NAMALWA (cell line): ENCODE data around the gene LAMTOR1.

Experiments
- DNase-seq: peaks from one replicate; pipeline ENCODE4 v3.0.0-alpha.2; 2015; ENCODE audit warnings: low spot score

The LAMTOR1 gene

DNA sequence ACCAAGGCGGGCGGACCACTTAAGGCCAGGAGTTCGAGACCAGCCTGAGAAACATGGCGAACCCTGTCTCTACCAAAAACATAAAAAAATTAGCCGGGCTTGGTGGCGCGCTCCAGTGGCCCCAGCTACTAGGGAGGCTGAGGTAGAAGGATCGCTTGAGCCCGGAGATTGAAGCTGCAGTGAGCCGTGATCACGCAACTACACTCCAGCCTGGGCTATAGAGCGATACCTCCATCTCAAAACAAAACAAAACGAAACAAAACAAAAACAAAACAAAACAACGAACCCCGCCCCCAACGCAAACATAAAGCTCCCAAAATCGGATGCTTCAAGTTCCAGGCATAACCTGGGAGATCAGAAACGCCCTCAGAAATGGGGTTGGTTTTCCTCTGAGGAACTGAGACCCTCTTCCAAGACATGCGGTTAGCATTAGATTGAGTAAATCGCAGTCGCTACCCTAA is 21.9 kb downstream of the LAMTOR1 start:
- no peak for DNase-seq

DNA sequence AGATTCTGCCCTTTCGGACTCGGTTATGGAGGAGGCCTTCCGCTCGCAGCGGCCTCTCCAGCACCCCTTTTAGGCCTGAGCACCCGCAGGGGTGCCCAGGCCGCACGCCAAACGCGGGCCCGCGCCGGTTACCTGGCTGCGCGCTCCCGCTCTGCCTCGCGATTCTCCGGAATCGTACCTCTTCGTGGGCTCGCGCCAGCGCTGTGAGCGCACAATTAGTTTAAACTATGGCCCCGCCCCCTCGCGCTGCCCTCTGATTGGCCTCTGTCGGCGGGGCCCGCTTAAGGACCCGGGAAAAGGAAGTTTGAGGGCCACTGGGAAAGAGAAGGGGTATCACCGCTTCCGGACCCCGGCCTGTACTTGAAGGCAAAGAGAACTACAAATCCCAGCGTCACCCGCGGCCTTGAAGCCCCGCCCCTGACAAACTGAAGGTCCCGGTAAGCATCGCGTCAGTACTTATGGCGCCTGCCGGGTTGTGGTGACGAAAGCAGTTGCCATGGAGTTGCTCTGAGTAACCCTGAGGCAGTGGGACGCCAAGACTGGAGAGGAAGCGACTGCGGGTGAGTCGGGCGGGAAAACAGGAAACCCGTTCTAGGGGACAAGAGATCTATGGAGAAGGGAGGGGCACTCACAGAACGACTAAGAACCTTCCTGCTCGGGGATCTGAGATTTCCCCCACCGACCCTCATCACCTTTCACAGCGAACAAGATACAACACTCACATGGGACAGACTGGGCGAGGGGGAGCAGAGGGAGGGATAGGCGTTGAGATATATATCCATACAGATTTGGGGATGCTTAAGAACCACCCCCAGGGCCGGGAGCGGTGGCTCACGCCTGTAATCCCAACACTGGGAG is 22.5 kb downstream of the LAMTOR1 start, which contains the start of the genes LRRC51 and NUMA1:
Gene LRRC51, plus strand, starts transcription at position 525 of the 858 bp plus-strand sequence. CDS start 8,234 bp downstream, outside the sequence.
Gene NUMA1, minus strand, starts transcription at position 217 of the 858 bp plus-strand sequence. CDS start 44,599 bp downstream, outside the sequence.
- DNase-seq, result peak; percentile 100

- no peak for DNase-seq
These were observed 23.2 kb downstream of the LAMTOR1 start for GRCh38 chr11:72079819-72080325.

DNA sequence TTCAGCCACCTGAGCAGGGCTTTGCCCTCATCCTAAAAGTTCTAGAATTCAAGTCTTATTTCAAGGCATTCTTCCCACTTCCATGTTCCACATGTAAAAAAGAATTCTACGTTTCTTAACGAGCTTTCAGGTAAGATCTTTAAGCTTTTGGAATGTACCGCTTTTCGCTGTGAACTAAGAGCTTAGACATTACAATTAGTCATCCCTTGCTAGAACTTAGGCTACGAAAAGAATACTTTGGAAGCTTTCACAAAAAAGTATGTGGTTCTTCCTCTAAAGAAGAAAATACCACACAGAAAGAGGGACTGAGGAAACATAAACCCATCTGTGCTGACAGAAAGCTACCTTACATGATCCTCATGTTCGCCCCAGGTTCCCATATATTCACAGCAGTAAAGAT is 24.6 kb downstream of the LAMTOR1 start:
- no peak for DNase-seq

- DNase-seq, result no peak
These were observed 27.3 kb downstream of the LAMTOR1 start for GRCh38 chr11:72075756-72076155.

- DNase-seq, result peak; percentile 65
These were observed 28.0 kb downstream of the LAMTOR1 start for GRCh38 chr11:72075109-72075508.

GRCh38 chr11:72072348-72072747 is 30.7 kb downstream of the LAMTOR1 start:
- DNase-seq, result peak; percentile 60

DNA sequence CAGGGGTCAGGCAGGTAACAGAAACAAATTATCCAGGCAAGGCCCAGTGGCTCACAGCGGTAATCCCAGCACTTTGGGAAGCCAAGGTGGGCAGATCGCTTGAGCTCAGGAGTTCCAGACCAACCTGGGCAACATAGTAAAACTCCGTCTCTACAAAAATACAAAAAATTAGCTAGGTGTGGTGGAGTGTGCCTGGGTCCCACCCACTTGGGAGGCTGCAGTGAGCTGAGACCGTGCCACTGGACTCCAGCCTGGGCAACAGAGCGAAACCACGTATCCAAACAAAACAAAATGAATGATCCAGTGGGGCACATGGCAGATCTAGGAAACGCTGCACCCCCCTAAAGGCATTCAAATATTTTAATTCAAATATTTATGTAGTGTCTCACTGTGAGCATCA is 32.6 kb downstream of the LAMTOR1 start:
- no peak for DNase-seq

- DNase-seq, result no peak
These were observed 33.3 kb downstream of the LAMTOR1 start for GRCh38 chr11:72069787-72070251.

DNA sequence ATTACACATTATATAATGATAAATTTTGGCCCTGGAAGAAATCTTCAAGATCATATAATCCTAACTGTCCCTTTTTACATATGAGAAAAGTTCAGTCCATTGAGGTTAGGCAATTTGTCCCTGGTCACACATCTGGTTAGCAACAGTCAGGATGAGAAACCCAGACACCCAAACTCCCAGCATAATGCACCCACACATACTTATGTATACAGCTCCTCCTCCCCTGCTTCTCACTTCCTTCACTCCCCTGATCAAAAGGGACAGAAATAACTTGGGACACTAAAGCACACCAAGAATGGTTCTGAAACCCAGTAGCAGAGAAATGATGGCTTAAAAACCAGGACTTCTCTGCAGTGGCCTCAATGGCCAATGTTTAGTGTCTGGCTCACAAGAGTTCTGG is 33.9 kb downstream of the LAMTOR1 start:
- DNase-seq, result no peak

- DNase-seq, result no peak
These were observed 35.4 kb downstream of the LAMTOR1 start for GRCh38 chr11:72067676-72068075.

DNA sequence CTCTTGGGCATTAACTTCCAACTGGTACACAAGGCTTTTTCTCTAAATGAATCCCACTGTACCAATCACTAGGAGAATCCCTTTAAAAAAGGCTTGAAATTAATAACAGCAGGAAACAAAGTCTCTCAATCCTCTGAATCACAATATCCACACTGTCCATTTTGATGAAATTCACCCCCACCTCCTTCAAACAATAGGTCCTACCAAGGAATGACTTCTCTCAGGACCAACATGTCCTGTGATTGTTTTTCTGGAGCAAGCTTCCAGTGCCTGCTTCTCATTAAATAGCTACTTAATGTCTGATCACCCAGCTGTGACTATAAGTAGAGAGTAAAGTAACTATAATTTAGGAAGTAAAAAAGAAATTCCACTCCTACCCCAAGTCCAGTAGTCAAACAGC is 35.8 kb downstream of the LAMTOR1 start:
- no peak for DNase-seq

DNA sequence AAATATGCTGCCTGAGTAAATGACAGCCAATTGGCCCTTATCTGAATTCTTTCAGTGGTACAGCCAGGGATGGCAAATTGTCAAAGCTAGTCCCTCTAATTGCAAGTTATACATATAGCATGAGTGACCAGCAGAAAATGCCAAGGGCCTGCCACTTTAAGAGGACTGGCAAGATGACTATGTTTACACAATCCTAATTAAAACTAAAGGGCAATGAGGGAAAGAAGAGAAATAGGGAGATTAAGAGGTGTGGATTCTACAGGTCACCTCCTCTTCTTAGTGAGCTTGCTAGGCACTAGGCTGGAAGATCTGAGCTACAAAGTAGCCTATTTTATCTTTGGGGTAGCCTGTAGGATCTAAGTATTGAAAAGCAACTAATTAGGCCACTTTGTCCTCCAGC is 36.2 kb downstream of the LAMTOR1 start:
- no peak for DNase-seq

- DNase-seq, result no peak
These were observed 41.2 kb downstream of the LAMTOR1 start for GRCh38 chr11:72061739-72062396.

DNA sequence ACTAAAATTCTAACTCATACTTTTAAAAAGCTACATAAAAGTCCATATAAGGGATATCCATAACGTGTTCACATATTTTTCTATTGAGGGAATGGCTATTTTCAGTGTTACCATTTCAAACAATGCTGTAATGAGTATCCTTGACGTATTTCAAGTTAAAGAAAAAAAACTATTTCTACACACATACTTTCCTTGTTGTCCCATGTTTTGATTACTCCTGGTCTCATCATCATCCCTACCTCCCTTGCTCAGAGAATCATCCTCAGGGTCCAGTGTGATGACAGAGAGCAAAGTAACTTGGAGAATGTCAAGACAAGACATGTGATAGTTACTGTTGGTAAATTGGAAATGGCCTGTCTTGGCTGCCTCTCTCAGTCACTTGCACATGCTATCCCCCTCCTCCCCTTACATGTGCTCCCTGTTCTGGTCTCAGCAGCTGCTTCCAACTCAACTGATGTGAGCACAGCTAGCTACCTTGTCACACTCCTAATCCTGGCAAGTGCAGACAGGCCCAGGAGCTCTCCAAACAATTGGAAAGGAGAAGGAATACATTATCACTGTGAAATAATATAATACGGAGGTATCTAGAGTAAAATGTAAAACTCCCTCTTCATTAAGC is 44.6 kb downstream of the LAMTOR1 start:
- no peak for DNase-seq

DNA sequence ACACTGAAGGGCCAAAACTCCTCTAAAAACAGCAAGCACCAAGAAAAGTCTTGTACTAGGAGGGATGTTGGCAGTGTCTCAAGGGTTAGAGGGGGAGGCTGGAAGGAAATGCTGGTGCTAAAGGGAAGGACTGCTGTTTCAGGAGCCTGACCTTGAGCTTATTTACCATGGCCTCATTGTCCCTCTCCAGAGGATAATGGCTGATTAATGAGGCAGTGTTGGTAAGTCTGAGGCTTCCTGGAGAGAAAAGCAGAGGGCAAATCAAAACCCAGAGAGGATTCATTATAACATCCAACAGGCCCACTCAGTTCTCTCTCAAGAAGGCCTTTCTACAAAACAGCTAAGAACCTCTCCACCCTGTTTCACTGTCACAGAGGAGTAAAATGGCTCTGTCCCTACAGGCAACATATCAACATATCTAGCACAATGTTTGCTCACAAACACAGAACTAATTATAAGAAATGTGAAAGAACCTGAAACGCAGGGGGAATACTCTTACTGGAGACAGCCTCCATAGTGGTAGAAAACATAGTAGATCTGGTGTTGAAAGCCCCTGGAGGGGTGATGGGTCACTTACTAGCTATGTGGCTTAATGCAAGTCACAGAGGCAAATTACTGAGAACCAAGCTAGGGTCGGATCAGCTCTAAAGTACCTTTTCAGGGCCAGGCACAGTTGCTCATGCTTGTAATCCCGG is 54.2 kb downstream of the LAMTOR1 start:
- no peak for DNase-seq
